HG03066 (cell line): ENCODE results near the gene MAB21L2.
"Not testable (repeated sequence)": the region's sequence is repeated elsewhere in the genome, so short reads cannot be mapped to it uniquely, and the experiment has no call there.

Source experiments
- ATAC-seq: cut with Tn5 transposase; IDR thresholded peaks from one replicate; pipeline ENCODE4 v1.9.1; 2021; ENCODE audit warnings: low read depth; ENCODE audit not compliant: unreplicated experiment

MAB21L2 gene

DNA sequence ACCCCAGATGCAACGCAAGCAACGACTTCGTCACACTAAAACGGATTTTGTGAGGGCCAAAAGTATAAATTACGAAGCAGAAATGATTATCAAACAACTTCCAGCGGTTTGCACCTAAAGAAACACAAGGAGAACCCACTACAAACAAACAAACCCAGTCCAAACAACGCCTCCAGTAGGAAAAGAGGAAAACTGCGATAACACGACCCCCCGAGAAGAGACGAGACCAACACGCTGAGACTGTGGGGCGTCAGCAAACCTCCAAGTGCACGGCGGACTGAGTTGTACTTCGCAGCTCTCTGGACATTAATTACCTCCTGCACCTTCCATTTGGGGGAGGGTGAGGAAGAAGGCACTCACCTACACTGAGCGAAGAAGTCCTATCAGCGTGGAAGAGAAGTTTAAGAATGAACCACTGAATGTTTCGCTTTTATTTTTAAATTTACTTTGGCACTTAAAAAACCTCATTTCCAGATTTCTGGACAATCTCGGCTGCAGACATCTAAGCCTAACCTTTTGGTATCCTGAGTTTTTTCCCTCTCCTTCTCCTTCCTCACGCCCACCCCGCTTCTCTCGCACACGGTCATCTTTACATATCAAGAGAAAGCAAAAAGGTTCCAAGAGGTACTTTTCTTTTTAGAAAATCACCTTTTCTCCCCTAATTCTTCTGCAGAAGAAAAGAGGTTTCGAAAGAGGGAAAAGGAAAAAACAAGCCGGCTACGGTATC is at the start of gene MAB21L2:
TSS of gene MAB21L2 (plus strand) at position 6 of the 727 bp plus-strand sequence. CDS start 879 bp downstream, outside the sequence.
- ATAC-seq, result no peak

DNA sequence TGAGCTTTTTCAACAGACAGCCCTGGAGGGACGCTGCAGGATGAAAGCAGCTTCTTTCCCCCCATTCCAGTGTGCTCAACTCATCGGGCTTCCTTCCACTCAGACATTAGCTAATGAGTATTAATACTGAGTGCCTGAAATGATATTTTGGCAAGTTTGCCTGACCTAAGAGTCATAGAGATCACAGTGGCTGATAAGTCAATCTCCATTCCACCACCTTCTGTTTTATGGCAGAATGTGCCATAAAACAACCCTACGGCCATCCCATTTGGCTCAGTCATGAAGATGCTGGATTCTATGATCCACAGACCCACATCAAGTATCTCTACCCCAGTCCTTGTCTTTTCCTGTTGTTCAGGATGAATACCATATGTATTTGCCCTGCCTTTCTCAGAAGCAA is 48.3 kb upstream of the MAB21L2 start:
- ATAC-seq, result no peak

GRCh38 chr4:150534818-150535217 is 47.1 kb upstream of the MAB21L2 start:
- no peak for ATAC-seq

GRCh38 chr4:150537911-150538310 is 44.0 kb upstream of the MAB21L2 start:
- ATAC-seq, result not testable (repeated sequence)

DNA sequence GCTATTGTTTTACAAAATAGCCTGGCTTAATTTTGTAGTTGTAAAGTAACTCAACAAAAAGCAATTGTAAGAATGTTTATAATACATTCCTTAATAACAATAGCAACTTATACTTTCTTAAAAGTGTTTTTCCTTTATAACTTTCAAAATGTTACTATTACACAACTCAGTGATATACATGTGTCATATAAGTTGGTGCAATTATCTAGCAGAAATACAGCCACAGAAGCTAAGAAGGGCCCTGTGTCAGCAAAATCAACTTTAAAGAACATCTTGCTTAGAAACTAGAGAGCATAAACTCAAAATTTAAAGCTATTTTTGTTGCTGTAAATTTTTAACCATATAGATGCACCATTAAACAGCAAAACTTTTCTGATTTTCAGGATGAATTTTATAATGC is 41.4 kb upstream of the MAB21L2 start:
- no peak for ATAC-seq

- no peak for ATAC-seq
Observed at GRCh38 chr4:150540959-150541360, 41.0 kb upstream of the MAB21L2 start.

DNA sequence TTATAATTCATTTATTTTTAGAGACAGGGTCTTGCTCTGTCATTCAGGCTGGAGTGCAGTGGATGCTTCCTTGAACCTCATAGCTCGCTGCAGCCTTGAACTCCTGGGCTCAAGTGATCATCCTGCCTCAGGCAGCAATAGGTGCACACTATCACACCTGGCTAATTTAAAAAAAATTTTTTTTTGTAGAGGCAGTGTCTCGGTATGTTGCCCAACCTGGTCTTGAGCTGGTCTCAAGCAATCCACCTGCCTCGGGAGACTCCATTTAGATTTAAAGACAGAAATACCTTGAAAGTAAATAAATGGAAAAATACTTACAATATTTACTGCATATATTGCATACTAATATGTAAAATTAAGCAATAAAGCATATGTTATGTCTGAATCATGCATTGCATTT is 40.3 kb upstream of the MAB21L2 start:
- ATAC-seq, result no peak

- no peak for ATAC-seq
Observed at GRCh38 chr4:150543042-150543441, 38.9 kb upstream of the MAB21L2 start.

GRCh38 chr4:150546286-150546685 is 35.7 kb upstream of the MAB21L2 start:
- no peak for ATAC-seq

DNA sequence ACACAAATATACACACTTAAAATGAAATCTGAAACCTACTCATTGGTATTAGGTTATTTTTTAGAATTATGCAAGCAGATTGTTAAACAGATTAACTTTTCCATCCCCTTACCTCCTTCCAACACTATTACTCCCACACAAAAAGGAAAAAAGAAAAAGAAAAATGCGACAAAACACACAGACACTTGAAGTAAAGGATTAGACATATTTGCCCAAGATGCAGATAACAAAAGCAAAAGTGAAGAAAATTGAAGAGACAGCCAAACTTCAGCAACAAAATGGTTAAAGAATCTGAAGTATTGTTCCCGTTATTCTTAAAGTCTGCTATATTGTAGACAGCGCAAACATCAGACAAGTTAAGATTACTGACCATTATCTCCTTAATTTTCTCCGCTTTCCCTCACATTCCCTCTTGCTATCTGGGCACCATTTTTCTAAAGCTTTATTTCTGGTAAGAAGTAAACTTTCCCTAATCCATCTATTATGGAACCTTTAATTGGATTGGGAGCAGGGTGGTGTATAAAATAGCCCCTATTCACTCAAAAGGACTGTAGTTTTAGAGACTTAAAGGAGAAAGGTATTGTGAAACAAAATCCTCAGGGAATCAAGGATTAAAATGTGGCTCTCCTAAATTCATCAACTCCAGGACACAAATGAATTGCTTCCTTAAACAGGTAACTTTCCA is 34.7 kb upstream of the MAB21L2 start:
- ATAC-seq, result no peak

DNA sequence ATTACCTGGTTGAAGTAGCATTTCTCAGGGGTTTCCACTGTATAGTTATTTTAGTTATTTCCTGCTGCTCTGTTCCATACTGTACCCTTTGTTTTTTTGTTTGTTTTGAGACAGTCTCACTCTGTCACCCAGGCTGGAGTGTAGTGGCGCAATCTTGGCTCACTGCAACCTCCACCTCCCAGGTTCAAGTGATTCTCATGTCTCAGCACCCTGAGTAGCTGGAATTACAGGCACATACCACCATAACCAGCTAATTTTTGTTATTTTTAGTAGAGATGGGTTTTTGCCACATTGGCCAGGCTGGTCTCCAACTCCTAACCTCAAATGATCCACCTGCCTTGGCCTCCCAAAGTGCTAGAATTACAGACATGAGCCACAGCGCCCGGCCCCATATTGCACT is 24.1 kb upstream of the MAB21L2 start:
- ATAC-seq, result not testable (repeated sequence)

GRCh38 chr4:150561143-150561737 is 20.7 kb upstream of the MAB21L2 start:
- no peak for ATAC-seq

DNA sequence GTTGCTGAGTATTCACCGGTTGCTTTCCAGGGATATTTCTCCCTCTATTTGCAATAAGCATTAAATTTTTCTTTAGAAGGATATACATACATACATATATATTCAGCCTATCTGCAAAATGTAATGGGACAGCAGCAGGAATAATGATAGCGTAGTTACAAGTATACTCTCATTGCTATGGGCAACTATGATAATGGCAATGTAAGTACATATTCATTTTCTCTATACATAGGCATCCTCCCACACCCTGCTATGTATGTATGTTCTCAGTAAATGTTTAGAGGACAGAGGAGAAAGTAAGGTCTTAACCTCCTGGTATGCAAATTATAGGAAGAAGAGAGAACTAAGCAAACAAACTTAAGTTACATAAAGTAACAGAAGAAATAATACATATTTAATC is 19.7 kb upstream of the MAB21L2 start:
- no peak for ATAC-seq

- no peak for ATAC-seq
Observed at GRCh38 chr4:150562751-150563150, 19.2 kb upstream of the MAB21L2 start.

DNA sequence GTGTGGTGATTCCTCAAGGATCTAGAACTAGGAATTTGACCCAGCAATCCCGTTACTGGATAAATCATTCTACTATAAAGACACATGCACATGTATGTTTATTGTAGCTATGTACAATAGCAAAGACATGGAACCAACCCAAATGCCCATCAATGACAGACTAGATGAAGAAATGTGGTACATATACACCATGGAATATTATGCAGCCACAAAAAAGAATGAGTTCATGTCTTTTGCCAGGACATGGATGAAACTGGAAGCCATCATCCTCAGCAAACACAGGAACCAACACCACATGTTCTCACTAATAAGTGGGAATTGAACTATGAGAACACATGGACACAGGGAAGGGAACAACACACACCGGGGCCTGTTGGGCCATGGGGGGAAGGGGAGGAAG is 17.0 kb upstream of the MAB21L2 start:
- ATAC-seq, result not testable (repeated sequence)

- ATAC-seq, result no peak
Observed at GRCh38 chr4:150567070-150567469, 14.9 kb upstream of the MAB21L2 start.

DNA sequence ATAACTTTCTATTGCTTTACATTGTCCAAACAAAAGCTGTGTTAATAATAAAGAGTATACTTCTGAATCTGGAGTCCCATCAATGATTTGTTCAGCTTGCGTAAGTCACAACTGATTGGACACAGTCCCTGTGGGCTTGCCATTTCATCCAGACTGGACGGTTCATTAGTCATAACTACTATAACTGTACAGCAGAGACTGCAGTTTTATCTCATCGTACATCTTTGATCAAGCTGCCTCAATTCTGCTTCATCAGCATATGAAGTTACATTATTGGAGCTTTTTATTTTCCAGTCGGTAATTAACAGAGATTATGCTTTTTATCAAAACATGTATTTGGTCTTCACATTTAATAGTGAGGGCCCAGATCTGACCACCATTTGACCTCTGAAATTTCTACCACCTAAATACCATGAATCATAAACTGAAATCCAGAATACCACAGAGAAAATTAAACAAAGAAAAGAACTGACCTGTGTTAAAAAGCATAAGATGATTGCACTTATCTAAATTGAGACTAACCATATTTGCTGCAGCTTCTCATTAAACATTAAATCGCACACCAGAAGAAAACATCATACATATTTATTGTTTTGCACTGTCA is 12.5 kb upstream of the MAB21L2 start:
- ATAC-seq, result no peak

DNA sequence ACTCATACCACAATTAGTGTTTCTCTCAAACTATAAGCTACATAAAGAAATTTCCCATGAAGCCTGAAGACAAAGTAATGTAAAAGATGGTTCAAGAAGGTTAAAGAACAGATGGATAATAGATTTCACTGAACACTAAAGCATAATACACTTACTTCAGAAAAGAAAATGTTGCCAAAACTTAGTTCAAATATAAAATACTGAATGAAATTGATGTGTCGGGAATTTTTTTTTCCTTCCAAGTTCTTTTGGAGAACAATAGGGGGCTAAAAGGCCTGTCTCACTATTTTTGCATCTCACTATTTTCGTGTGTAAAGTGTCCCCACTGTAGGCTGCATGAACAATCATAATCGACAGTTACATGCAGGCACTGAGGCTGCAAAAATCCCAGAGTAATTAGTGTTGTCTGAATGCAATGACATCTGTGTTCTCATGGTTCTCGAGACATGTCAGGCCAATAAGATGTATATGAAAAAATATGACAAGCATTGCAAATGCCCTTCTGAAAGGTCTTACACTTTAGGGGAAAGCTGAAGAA is 11.9 kb upstream of the MAB21L2 start:
- ATAC-seq, result no peak

DNA sequence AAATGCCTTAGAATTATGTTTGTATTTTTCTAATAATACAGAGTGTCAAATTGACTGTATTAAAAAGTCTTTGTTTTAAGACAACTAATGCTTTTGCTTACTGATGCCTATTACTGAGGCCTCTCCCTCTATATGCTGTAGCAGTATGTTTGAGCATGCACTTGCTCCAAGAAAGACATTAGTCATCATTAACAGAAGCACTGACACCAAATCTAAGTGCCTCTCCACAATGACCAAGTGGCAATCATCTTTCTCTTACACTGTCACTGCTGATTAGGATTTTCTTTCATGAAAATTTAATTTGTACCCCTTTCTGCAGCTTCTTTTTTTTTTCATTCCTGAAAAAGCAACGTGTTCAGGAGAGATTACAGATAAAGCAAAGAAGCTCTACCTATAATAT is 11.1 kb upstream of the MAB21L2 start:
- ATAC-seq, result no peak

DNA sequence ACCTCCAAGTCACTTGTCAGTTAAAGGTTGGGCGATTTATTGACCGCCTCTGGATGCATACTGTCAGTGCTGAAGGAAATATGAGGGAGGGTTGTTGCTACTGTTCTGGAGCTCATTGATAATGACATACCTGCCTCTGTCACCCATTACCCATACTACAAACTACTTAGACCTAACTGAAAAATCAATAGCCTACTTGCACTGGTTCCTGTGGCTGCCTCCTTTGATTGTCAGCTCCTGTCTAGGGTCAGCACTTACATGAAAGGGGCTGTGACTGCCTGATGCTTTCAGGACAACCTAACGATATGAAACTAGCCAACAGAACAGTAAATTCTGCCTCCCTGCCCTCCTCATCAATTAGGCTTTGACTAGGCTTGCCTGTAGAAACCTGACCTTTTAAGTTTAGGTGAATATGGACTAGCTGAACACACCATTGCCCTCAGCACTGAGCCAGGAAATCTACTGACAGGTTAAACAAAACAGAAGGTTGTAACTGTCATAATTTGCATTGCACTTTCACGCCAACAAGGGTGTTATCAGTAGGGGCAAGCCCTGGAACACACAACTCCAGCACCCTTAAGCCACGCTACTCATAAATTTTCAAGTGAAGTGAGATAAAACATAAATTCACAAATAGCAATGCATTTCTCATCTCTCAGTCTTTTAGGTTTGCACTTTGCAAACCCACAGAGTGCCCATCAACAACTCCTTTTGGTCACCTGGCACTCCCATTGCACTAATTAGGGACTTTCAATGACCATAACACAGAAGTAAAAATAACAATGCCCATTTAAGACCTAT is 9.0 kb upstream of the MAB21L2 start:
- no peak for ATAC-seq
